Measurements from ENCODE around the gene NEB. TPM values are rescaled to one million over a fixed set of nuclear protein-coding genes. Genes with fewer than 3 reads are reported as not detected.

Gene NEB
- total and polyA plus RNA-seq, 2 donors (not counting 1 experiment from before 2014, with no cell fraction given): 3.6 to 4.6 TPM

GRCh38 chr2:151575338-151575737 is 158.9 kb downstream of the NEB start:
- Histone ChIP-seq H3K27ac (ENCODE audit: low read length in 2 of 2) (no peak overlapping the region), H2AFZ (ENCODE audit: insufficient read depth, low read depth, low read length, poor library complexity, severe bottlenecking) (no peak overlapping the region), H3K27me3 (replicated peaks in 1 of 4; ENCODE audit: control extremely low read depth in 1 of 4, control insufficient read depth in 3 of 4, insufficient read depth in 4 of 4, low read length in 3 of 4) (no peaks in the 10 kb centered on the region), H3K36me3 (replicated peaks in 1 of 2; ENCODE audit: control extremely low read depth in 1 of 2, control insufficient read depth in 1 of 2, extremely low read depth in 1 of 2, insufficient read depth in 2 of 2, low read length in 1 of 2) (no peaks in the 10 kb centered on the region), H3K4me3 (ENCODE audit: control extremely low read depth in 1 of 5, extremely low read depth in 1 of 5, insufficient read depth in 1 of 5, low read depth in 2 of 5, low read length in 4 of 5) (no peak overlapping the region), H3K79me2 (ENCODE audit: control insufficient read depth, insufficient read depth, low read length) (no peaks in the 10 kb centered on the region), H4K20me1 (ENCODE audit: control insufficient read depth, insufficient read depth, low read length, poor library complexity, severe bottlenecking) (no peaks in the 10 kb centered on the region), H3K4me2 (replicated peaks; ENCODE audit: low read depth, low read length, poor library complexity, severe bottlenecking) (no peak overlapping the region), H3K9ac (ENCODE audit: low read length) (no peak overlapping the region), H3K9me3 (ENCODE audit: control extremely low read depth in 1 of 3, control insufficient read depth in 2 of 3, insufficient read depth in 1 of 3, low read length in 2 of 3) (no peaks in the 10 kb centered on the region), H3K4me1 (ENCODE audit: control insufficient read depth in 2 of 2, insufficient read depth in 2 of 2, low read length in 2 of 2) (no peaks in the 10 kb centered on the region)
- WGBS (ENCODE audit: insufficient coverage): no CpG with 5 or more reads among the region's 5 CpGs
- Mint-ChIP-seq H3K4me3 (no peak overlapping the region), H3K27me3 (no peaks in the 10 kb centered on the region), H3K4me1 (no peaks in the 10 kb centered on the region), H3K27ac (no peak overlapping the region), H3K9me3 (ENCODE audit: insufficient read depth) (no peaks in the 10 kb centered on the region)
- TF ChIP-seq CTCF (IDR thresholded peaks at IDR 0.05) (no peak), EZH2 (IDR thresholded peaks at IDR 0.05; ENCODE audit: borderline replicate concordance, insufficient read depth, low read depth, low read length, poor library complexity, severe bottlenecking) (no peak)
- intact Hi-C loops (cut with micrococcal nuclease): no loop called here
- POLR2A ChIA-PET: no interaction called here
- ATAC-seq (ENCODE audit: low read depth) (no peak), DNase-seq (no peak)
- CTCF ChIA-PET: no interaction called here

- no peak overlapping the region for H3K4me3 Mint-ChIP-seq
- H3K27me3 ChIP-seq (replicated peaks in 1 of 4; ENCODE audit: control extremely low read depth in 1 of 4, control insufficient read depth in 3 of 4, insufficient read depth in 4 of 4, low read length in 3 of 4): no peaks in the 10 kb centered on the region
- no peaks in the 10 kb centered on the region for H3K36me3 ChIP-seq (replicated peaks in 1 of 2; ENCODE audit: control extremely low read depth in 1 of 2, control insufficient read depth in 1 of 2, extremely low read depth in 1 of 2, insufficient read depth in 2 of 2, low read length in 1 of 2)
- no peaks in the 10 kb centered on the region for H3K9me3 ChIP-seq (ENCODE audit: control extremely low read depth in 1 of 3, control insufficient read depth in 2 of 3, insufficient read depth in 1 of 3, low read length in 2 of 3)
- H2AFZ ChIP-seq (ENCODE audit: insufficient read depth, low read depth, low read length, poor library complexity, severe bottlenecking): no peak overlapping the region
- WGBS (ENCODE audit: insufficient coverage): 98% methylated on average over 7 of the region's 8 CpGs
- H3K27me3 Mint-ChIP-seq: no peaks in the 10 kb centered on the region
- ChIA-PET POLR2A (no interaction called here), CTCF (no interaction called here)
- H3K4me3 ChIP-seq (ENCODE audit: control extremely low read depth in 1 of 5, extremely low read depth in 1 of 5, insufficient read depth in 1 of 5, low read depth in 2 of 5, low read length in 4 of 5): no peak overlapping the region
- no peak for ATAC-seq (ENCODE audit: low read depth)
- no peaks in the 10 kb centered on the region for H3K4me1 ChIP-seq (ENCODE audit: control insufficient read depth in 2 of 2, insufficient read depth in 2 of 2, low read length in 2 of 2)
- no peak for DNase-seq
- no peak overlapping the region for H3K9ac ChIP-seq (ENCODE audit: low read length)
- TF ChIP-seq EZH2 (IDR thresholded peaks at IDR 0.05; ENCODE audit: borderline replicate concordance, insufficient read depth, low read depth, low read length, poor library complexity, severe bottlenecking): no peak
- no peaks in the 10 kb centered on the region for H3K4me1 Mint-ChIP-seq
- H3K4me2 ChIP-seq (replicated peaks; ENCODE audit: low read depth, low read length, poor library complexity, severe bottlenecking): no peak overlapping the region
- no peaks in the 10 kb centered on the region for H3K79me2 ChIP-seq (ENCODE audit: control insufficient read depth, insufficient read depth, low read length)
- no peak overlapping the region for H3K27ac Mint-ChIP-seq
- no peak overlapping the region for H3K27ac ChIP-seq (ENCODE audit: low read length in 2 of 2)
- H4K20me1 ChIP-seq (ENCODE audit: control insufficient read depth, insufficient read depth, low read length, poor library complexity, severe bottlenecking): no peaks in the 10 kb centered on the region
- H3K9me3 Mint-ChIP-seq (ENCODE audit: insufficient read depth): no peaks in the 10 kb centered on the region
- intact Hi-C loops (cut with micrococcal nuclease): no loop called here
Observed at GRCh38 chr2:151570191-151570590, 164.1 kb downstream of the NEB start.
